ENCODE results near the gene TNFRSF9. TPM values are rescaled to one million over a fixed set of nuclear protein-coding genes. Genes with fewer than 3 reads are reported as not detected.
"Not testable (repeated sequence)": the region's sequence is repeated elsewhere in the genome, so short reads cannot be mapped to it uniquely, and the experiment has no call there.

The TNFRSF9 gene
- total and polyA plus RNA-seq, 8 donors: 0.11 to 4.3 (median 0.22) TPM

DNA sequence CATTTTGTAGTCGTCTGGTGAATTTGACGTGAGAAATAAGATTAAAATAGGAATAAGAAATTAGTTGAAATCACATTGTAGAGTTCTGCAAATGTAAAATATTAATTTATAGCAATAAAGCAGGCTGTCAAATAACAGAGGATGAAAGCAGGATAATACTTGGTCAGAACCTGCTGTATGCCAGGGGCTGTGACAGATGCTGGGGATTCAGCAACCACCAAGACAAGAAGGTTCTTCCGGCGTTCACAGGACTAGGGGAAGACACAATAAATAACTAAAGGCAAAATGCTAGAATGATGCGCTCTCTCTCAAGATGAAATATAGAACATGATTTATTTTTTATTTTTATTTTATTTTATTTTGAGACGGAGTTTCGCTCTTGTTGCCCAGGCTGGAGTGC, 14.0 kb upstream of the TNFRSF9 start:
- H3K27ac ChIP-seq: peak overlapping the region; percentile 88
- peaks cover 0 to 8% of the 10 kb centered on the region in 2 donors for H3K4me1 ChIP-seq
- H3K27me3 ChIP-seq: no peaks in the 10 kb centered on the region
- H3K36me3 ChIP-seq: no peaks in the 10 kb centered on the region
- H3K9me3 ChIP-seq: no peaks in the 10 kb centered on the region
- intact Hi-C loops (cut with DNase I): no loop called here
- no peak for DNase-seq
- H3K4me3 ChIP-seq: peak overlapping the region; percentile 44 to 49
- ATAC-seq: no peak
- no peak for TF ChIP-seq CTCF (IDR thresholded peaks at IDR 0.05)

DNA sequence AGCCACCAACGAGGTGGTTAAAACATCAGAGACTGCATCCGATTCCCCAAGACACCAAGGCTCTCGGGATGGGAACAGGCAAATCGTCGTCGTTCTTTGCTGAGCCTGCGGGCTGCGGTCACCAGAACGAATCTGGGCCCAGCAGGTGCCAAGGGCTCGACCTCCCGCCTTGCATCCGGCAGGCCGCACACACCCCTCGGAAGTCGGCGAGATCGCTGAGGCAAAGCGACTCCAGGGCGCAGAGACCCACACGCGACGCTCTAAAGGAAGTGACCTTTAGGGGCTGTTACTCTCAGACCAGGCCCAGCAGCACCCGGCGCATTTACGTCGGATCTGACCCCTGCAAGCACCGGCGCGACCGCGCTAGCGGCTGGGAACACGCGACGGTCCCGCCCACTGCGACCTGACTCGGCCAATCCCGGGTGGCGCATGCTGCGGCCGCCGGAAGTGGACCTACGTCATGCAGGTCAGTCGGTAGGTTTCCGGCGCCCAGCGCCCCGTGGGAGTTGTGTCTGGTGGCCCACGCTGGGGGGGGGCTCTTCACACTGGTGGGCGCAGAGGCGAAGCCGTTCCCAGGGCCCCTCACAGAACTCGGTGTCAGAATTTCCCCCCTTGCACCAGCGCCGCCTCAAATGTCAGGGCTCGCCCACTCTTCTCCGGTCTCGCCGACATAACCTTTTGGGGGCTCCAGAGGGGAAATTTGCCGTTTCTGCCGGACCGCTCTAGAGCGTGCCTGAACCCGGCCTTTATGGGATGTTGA, 13.4 kb upstream of the TNFRSF9 start:
- DNase-seq (peak; percentile 83 to 99 (median 95)), ATAC-seq (peak; percentile 99)
- Histone ChIP-seq H3K9me3 (no peaks in the 10 kb centered on the region), H3K4me3 (peak overlapping the region; percentile 44 to 49), H3K27ac (peak overlapping the region; percentile 88), H3K27me3 (no peaks in the 10 kb centered on the region), H3K36me3 (no peaks in the 10 kb centered on the region), H3K4me1 (peaks cover 0 to 8% of the 10 kb centered on the region in 2 donors)
- intact Hi-C loops (cut with DNase I): no loop called here
- TF ChIP-seq CTCF (IDR thresholded peaks at IDR 0.05): no peak

- intact Hi-C loops (cut with DNase I); H3K27me3 ChIP-seq; H3K9me3 ChIP-seq; H3K27ac ChIP-seq; DNase-seq; H3K36me3 ChIP-seq; H3K4me3 ChIP-seq; H3K4me1 ChIP-seq; ATAC-seq: not testable (repeated sequence)
Observed at GRCh38 chr1:7952791-7953190, 12.2 kb upstream of the TNFRSF9 start.

DNA sequence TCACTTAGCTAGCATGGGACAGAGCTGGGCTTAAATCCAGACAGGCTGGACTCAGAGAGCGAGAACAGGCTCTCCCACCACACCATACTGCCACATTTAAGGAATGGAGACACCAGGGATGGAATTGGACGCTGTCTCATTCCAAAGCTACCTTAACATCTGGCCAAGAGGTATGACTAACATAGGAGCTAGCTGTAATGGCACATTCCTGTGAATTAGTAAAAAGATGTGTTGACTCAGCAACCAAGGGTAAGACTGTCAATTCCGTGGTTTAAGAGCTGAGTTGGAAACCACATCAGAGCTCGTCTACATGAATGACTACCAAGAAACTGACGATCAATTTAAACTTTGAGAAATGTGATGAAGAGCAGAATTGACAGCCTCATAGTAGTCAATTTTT, 8.3 kb upstream of the TNFRSF9 start:
- H3K4me1 ChIP-seq: peaks cover 0 to 13% of the 10 kb centered on the region in 2 donors
- no peak for TF ChIP-seq CTCF (IDR thresholded peaks at IDR 0.05)
- intact Hi-C loops (cut with DNase I): no loop called here
- no peak for DNase-seq
- no peak overlapping the region for H3K27ac ChIP-seq
- no peaks in the 10 kb centered on the region for H3K27me3 ChIP-seq
- no peaks in the 10 kb centered on the region for H3K36me3 ChIP-seq
- H3K4me3 ChIP-seq: no peak overlapping the region
- no peak for ATAC-seq
- H3K9me3 ChIP-seq: no peaks in the 10 kb centered on the region

DNA sequence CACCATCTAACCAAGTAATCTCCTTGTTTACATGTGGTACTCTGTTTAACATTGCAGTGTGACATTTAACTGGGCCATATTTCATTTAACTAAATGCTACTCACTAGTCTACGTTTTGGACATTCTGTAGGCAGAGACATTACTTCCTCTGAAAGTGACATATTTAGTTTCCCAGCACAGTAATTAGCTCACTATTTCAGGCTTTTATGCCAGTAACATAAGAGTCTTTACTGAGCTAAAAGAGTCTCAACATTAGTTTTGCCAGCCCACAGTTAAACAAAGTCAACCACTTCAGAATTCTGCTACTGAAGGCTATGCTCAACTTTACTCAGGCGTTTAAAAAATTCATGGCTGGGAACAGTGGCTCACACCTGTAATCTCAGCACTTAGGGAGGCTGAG, 2.6 kb upstream of the TNFRSF9 start:
- intact Hi-C loops (cut with DNase I): no loop called here
- Histone ChIP-seq H3K4me1 (peaks cover 20 to 58% of the 10 kb centered on the region in 2 donors), H3K27ac (peak overlapping the region; percentile 10 to 95), H3K9me3 (no peaks in the 10 kb centered on the region), H3K27me3 (peaks cover 0 to 8% of the 10 kb centered on the region in 2 donors), H3K36me3 (no peaks in the 10 kb centered on the region), H3K4me3 (no peak overlapping the region)
- ATAC-seq: peak; percentile 65
- TF ChIP-seq CTCF (IDR thresholded peaks at IDR 0.05): no peak
- no peak for DNase-seq
